Gastrocnemius medialis (tissue), 4 donors: ENCODE results near the gene INAFM1. TPM values are rescaled to one million over a fixed set of nuclear protein-coding genes. Genes with fewer than 3 reads are reported as not detected.

Source experiments
- ATAC-seq, 2 donors: fragments of 150-250 bp; one replicate each; pipeline ENCODE4 v1.9.1; 2016
- DNase-seq, 2 donors: peaks; one replicate each; pipeline ENCODE4 v3.0.0-alpha.2; 2019
- H3K27ac ChIP-seq, 4 donors: fragments of 200-600 bp; sonication (generic); 1 replicate in 1 of 4; 2 replicates in 3 of 4; pipeline ENCODE4 v1.5.1; 2016 to 2018; ENCODE audit warnings: mild to moderate bottlenecking in 2 of 4, moderate library complexity in 1 of 4
- H3K27me3 ChIP-seq, 3 donors: fragments of 200-600 bp; sonication (generic) in 2 of 3; 1 replicate in 1 of 3; 2 replicates in 2 of 3; pipeline versions ENCODE4 v1.5.1 to v1.6.0; 2016 to 2019; ENCODE audit warnings: mild to moderate bottlenecking in 1 of 3, moderate library complexity in 1 of 3
- H3K36me3 ChIP-seq, 2 donors: fragments of 200-600 bp; sonication (generic) in 1 of 2; one replicate each; pipeline ENCODE4 v1.5.1; 2017 to 2018
- H3K4me1 ChIP-seq, 2 donors: fragments of 200-600 bp; sonication (generic) in 1 of 2; one replicate each; pipeline ENCODE4 v1.5.1; 2016 to 2017; ENCODE audit warnings: mild to moderate bottlenecking in 2 of 2
- H3K4me3 ChIP-seq, 4 donors: fragments of 200-600 bp; sonication (generic) in 3 of 4; 1 replicate in 1 of 4; 2 replicates in 3 of 4; pipeline ENCODE4 v1.5.1; 2016 to 2019; ENCODE audit warnings: mild to moderate bottlenecking in 2 of 4
- H3K9me3 ChIP-seq, 3 donors: fragments of 200-600 bp; sonication (generic) in 2 of 3; 1 replicate in 1 of 3; 2 replicates in 2 of 3; pipeline ENCODE4 v1.5.1; 2016 to 2019
- POLR2A ChIP-seq, 2 donors: fragments of 450-650 bp; IDR thresholded peaks; one replicate each; pipeline ENCODE4 v1.6.1; 2017; ENCODE audit warnings: antibody characterized with exemption in 2 of 2, mild to moderate bottlenecking in 2 of 2, moderate library complexity in 2 of 2
- in situ Hi-C, 4 donors: fragments of 200-750 bp; cut with MboI; loops; one replicate each; pipeline versions ENCODE4 v1.15.0 to v1.8.0; 2017; ENCODE audit warnings: low sequenced_read_pairs in 4 of 4
- intact Hi-C: fragments of 100-400 bp; cut with DNase I; formaldehyde crosslinking; loops from one replicate; pipeline ENCODE4 v1.15.1; 2023; ENCODE audit warnings: low total_unique reads
- total RNA-seq, 4 donors: library from RNA; depleted of rRNA; stranded (reverse); fragments of >200 nt; gene quantifications; one replicate each; pipeline versions ENCODE4 v1.1.0 to v1.2.3, GENCODE V29; 2016
- TF ChIP-seq, protein P1 (sequence below), 5 experiments: fragments of 450-650 bp in 3 of 5; fragments of 200-600 bp in 2 of 5; sonication (generic) in 2 of 5; IDR thresholded peaks in 4 of 5; conservative IDR thresholded peaks in 1 of 5; 1 replicate in 4 of 5; 2 replicates in 1 of 5; pipeline ENCODE4 v1.5.1; 2016 to 2019; ENCODE audit warnings: antibody characterized with exemption in 5 of 5, mild to moderate bottlenecking in 3 of 5, moderate library complexity in 3 of 5

INAFM1 gene
- total RNA-seq, 4 donors from 2014 or later, result 3.9 to 8.5 (median 7.2) TPM

DNA sequence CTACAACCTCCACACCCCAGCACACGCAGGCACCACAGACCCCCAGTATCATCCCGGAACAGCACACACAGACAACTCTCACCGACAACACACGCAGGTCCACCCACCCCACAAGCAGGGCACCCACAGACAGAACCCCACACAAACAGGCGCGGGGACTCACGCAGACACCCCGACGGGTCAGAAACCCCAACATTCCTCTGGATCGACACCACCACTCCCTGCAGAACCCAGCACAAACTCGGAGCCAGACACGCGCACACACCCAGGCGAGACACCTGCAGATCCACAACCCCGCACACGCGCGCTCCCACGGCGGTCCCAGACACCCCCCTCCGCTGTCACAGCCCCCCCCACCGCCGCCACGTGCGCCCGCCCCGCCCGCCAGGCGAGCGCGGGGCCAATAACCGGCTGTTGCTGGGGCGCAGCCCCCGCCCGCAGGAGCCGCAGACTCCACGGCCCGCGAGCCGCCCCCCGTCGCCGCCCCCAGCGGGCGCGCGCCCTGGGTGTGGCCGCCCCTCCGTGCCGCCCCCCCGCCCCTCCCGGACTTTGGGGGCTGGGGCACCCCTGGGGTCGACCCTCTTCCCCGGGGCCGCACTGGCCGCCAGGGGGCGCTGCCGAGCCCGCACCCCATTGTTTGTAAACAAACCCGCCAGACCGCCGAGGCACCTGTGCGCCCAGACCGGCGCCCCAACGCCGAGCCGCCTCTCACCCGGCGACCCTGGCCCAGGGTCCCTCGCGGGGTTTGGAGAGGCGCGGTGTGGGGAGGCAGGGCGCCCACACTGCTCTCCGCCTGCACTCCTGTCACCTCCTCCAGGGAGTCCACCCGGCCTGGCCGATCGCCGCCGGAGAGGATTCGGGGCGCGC lies 44.4 kb upstream of the INAFM1 start:
- ATAC-seq (peak; percentile 21 to 35), DNase-seq (peak; percentile 47 to 70)
- peak overlapping the region; percentile 84 to 100 (median 90) for H3K4me3 ChIP-seq
- TF ChIP-seq, protein P1, sequence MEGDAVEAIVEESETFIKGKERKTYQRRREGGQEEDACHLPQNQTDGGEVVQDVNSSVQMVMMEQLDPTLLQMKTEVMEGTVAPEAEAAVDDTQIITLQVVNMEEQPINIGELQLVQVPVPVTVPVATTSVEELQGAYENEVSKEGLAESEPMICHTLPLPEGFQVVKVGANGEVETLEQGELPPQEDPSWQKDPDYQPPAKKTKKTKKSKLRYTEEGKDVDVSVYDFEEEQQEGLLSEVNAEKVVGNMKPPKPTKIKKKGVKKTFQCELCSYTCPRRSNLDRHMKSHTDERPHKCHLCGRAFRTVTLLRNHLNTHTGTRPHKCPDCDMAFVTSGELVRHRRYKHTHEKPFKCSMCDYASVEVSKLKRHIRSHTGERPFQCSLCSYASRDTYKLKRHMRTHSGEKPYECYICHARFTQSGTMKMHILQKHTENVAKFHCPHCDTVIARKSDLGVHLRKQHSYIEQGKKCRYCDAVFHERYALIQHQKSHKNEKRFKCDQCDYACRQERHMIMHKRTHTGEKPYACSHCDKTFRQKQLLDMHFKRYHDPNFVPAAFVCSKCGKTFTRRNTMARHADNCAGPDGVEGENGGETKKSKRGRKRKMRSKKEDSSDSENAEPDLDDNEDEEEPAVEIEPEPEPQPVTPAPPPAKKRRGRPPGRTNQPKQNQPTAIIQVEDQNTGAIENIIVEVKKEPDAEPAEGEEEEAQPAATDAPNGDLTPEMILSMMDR (IDR thresholded peaks at IDR 0.05 in 4 of 5, conservative IDR thresholded peaks at IDR 0.05 in 1 of 5), result peak; percentile 88 to 100 (median 99)
- TF ChIP-seq POLR2A (IDR thresholded peaks at IDR 0.05), result no peak
- peaks cover 26 to 30% of the 10 kb centered on the region in 2 donors for H3K4me1 ChIP-seq
- H3K9me3 ChIP-seq, result no peaks in the 10 kb centered on the region
- H3K36me3 ChIP-seq, result no peaks in the 10 kb centered on the region
- intact Hi-C loops, result no loop called here
- peak overlapping the region; percentile 98 to 100 (median 100) for H3K27ac ChIP-seq
- in situ Hi-C loops, result no loop called here
- H3K27me3 ChIP-seq, result no peaks in the 10 kb centered on the region

DNA sequence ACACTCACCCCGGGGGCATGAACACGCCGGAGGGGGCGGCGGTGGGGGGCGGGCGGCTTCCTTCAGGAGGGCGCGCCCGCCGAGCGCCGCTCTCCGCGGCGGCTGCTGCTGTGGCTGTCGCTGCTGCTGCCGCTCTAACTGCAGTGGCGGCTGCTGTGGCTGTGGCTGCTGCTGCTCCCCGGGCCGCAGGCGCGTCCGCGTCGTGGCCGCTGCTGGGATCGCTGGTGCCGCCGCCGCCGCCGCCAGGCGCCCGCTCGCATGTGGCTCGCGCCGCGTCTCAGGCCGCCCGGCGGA lies 43.8 kb upstream of the INAFM1 start, which contains the start of gene BBC3:
BBC3 (minus strand) TSS at position 279 of the 294 bp plus-strand sequence. CDS start 2,768 bp downstream, outside the sequence.
- intact Hi-C loops, result loop anchor here (1.0 kb wide), 1 partner anchor 10 kb away; no protein-coding TSS in a partner anchor
- in situ Hi-C loops, result no loop called here
- H3K9me3 ChIP-seq, result no peaks in the 10 kb centered on the region
- DNase-seq (no peak), ATAC-seq (no peak)
- H3K4me1 ChIP-seq, result peaks cover 21 to 24% of the 10 kb centered on the region in 2 donors
- peak within 1 kb of the TSS; percentile 84 to 100 (median 90) for H3K4me3 ChIP-seq
- TF ChIP-seq POLR2A (IDR thresholded peaks at IDR 0.05), result peak; percentile 85 to 95
- TF ChIP-seq, protein P1 (IDR thresholded peaks at IDR 0.05 in 4 of 5, conservative IDR thresholded peaks at IDR 0.05 in 1 of 5), result no peak
- H3K36me3 ChIP-seq, result no peaks in the 10 kb centered on the region
- peak within 1 kb of the TSS; percentile 98 to 100 (median 100) for H3K27ac ChIP-seq
- H3K27me3 ChIP-seq, result no peaks in the 10 kb centered on the region

GRCh38 chr19:47231215-47232054 lies 43.2 kb upstream of the INAFM1 start:
- in situ Hi-C loops, result no loop called here
- peak; percentile 39 to 40 for ATAC-seq

More at GRCh38 chr19:47231215-47232054, 43.2 kb upstream of the INAFM1 start:
- peak overlapping the region; percentile 47 to 100 (median 70) for H3K4me3 ChIP-seq
- peak; percentile 70 to 88 for DNase-seq
- no peaks in the 10 kb centered on the region for H3K36me3 ChIP-seq
- H3K9me3 ChIP-seq, result no peaks in the 10 kb centered on the region
- H3K27ac ChIP-seq, result peak overlapping the region; percentile 80 to 100 (median 100)
- intact Hi-C loops, result loop anchor here (1.0 kb wide), 1 partner anchor 10 kb away; no protein-coding TSS in a partner anchor
- peaks cover 21 to 24% of the 10 kb centered on the region in 2 donors for H3K4me1 ChIP-seq
- TF ChIP-seq, protein P1 (IDR thresholded peaks at IDR 0.05 in 4 of 5, conservative IDR thresholded peaks at IDR 0.05 in 1 of 5), result no peak
- TF ChIP-seq POLR2A (IDR thresholded peaks at IDR 0.05), result no peak
- no peaks in the 10 kb centered on the region for H3K27me3 ChIP-seq
